Right lobe of liver (tissue), 4 donors: ENCODE data around the gene ADIPOR1.

ENCODE experiments used
- POLR2A ChIP-seq: fragments of 450-650 bp; IDR thresholded peaks from one replicate; pipeline ENCODE4 v1.6.1; 2017; ENCODE audit warnings: antibody characterized with exemption, mild to moderate bottlenecking
- TF ChIP-seq, protein P1 (sequence below), 4 donors: fragments of 200-600 bp in 3 of 4; fragments of 450-650 bp in 1 of 4; IDR thresholded peaks; one replicate each; pipeline versions ENCODE4 v1.5.1 to v1.8.0; 2016 to 2022; ENCODE audit warnings: antibody characterized with exemption in 4 of 4, mild to moderate bottlenecking in 2 of 4
- donor health status: DM: no; HTN: no; CAD: no.
- donor health status: DM: no; HTN: no; CAD: no.
- donor health status: DM: no; HTN: yes; CAD: no.

DNA sequence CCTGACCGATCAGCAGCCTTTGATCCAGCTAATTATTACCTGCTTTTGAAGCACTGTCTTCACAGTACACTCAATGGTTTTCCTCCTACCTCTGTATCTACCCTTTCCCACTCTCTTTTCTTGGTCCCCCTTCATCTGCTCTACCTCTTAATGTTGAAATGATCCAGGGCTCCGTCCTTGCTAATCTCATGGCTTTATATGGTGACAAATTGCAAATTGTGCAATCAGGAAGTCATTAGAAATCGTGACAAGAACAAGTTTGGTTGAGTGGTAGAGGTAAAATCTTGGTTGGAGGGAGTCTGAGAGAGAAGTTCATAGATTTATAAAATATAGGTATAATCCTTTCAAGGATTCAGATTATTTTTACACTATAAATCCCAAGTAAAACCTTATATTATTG, 18.5 kb upstream of the ADIPOR1 start:
- TF ChIP-seq, protein P1, sequence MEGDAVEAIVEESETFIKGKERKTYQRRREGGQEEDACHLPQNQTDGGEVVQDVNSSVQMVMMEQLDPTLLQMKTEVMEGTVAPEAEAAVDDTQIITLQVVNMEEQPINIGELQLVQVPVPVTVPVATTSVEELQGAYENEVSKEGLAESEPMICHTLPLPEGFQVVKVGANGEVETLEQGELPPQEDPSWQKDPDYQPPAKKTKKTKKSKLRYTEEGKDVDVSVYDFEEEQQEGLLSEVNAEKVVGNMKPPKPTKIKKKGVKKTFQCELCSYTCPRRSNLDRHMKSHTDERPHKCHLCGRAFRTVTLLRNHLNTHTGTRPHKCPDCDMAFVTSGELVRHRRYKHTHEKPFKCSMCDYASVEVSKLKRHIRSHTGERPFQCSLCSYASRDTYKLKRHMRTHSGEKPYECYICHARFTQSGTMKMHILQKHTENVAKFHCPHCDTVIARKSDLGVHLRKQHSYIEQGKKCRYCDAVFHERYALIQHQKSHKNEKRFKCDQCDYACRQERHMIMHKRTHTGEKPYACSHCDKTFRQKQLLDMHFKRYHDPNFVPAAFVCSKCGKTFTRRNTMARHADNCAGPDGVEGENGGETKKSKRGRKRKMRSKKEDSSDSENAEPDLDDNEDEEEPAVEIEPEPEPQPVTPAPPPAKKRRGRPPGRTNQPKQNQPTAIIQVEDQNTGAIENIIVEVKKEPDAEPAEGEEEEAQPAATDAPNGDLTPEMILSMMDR (IDR thresholded peaks at IDR 0.05) = no peak
- no peak for TF ChIP-seq POLR2A
